Measurements from ENCODE around the gene SNX20. TPM values are rescaled to one million over a fixed set of nuclear protein-coding genes. Genes with fewer than 3 reads are reported as not detected.

The SNX20 gene
- total RNA-seq, 2 experiments from 2014 or later = 55.4 to 56.9 TPM

GRCh38 chr16:50638816-50639670, 42.1 kb downstream of the SNX20 start:
- Mint-ChIP-seq H3K36me3 (no peaks in the 10 kb centered on the region), H3K27me3 (no peaks in the 10 kb centered on the region), H3K27ac (no peak overlapping the region), H3K4me3 (no peak overlapping the region), H3K4me1 (ENCODE audit: low read depth) (peaks cover 7% of the 10 kb centered on the region), H3K9me3 (no peaks in the 10 kb centered on the region)
- ChIA-PET CTCF (no interaction called here), POLR2A (no interaction called here)
- DNase-seq = no peak
- intact Hi-C loops (cut with micrococcal nuclease) = no loop called here

- ChIA-PET CTCF (interaction anchor here (2.6 kb wide), 1 partner anchor 27 kb away, joined by 12 read pairs; no protein-coding TSS in a partner anchor), POLR2A (interaction anchor here (0.5 kb wide), 1 partner anchor 32 kb away, joined by 3 read pairs; no protein-coding TSS in a partner anchor)
- intact Hi-C loops (cut with micrococcal nuclease) = no loop called here
- no peaks in the 10 kb centered on the region for H3K9me3 Mint-ChIP-seq
- peaks cover 7% of the 10 kb centered on the region for H3K4me1 Mint-ChIP-seq (ENCODE audit: low read depth)
- H3K27me3 Mint-ChIP-seq = no peaks in the 10 kb centered on the region
- H3K36me3 Mint-ChIP-seq = no peaks in the 10 kb centered on the region
- DNase-seq = no peak
- no peak overlapping the region for H3K4me3 Mint-ChIP-seq
- H3K27ac Mint-ChIP-seq = no peak overlapping the region
Measured at GRCh38 chr16:50637716-50638602, 43.2 kb downstream of the SNX20 start.

GRCh38 chr16:50636753-50637374, 44.2 kb downstream of the SNX20 start:
- Mint-ChIP-seq H3K27me3 (no peaks in the 10 kb centered on the region), H3K4me1 (ENCODE audit: low read depth) (peaks cover 3% of the 10 kb centered on the region), H3K4me3 (no peak overlapping the region), H3K36me3 (no peaks in the 10 kb centered on the region), H3K27ac (no peak overlapping the region), H3K9me3 (no peaks in the 10 kb centered on the region)
- intact Hi-C loops (cut with micrococcal nuclease) = no loop called here
- DNase-seq = no peak
- ChIA-PET POLR2A (no interaction called here), CTCF (interaction anchor here (0.6 to 2.6 kb wide), 2 partner anchors 28 to 64 kb away, joined by 3 to 12 read pairs; no protein-coding TSS in a partner anchor)

GRCh38 chr16:50635505-50636392, 45.4 kb downstream of the SNX20 start:
- H3K27me3 Mint-ChIP-seq = no peaks in the 10 kb centered on the region
- H3K36me3 Mint-ChIP-seq = no peaks in the 10 kb centered on the region
- no peaks in the 10 kb centered on the region for H3K9me3 Mint-ChIP-seq
- CTCF ChIA-PET = interaction anchor here (0.5 to 2.6 kb wide), 5 partner anchors 15 to 615 kb away, joined by 3 to 12 read pairs (median 4); no protein-coding TSS in a partner anchor
- DNase-seq = peak; percentile 57
- POLR2A ChIA-PET = no interaction called here
- no peak overlapping the region for H3K4me3 Mint-ChIP-seq
- H3K27ac Mint-ChIP-seq = no peak overlapping the region
- intact Hi-C loops (cut with micrococcal nuclease) = no loop called here
- H3K4me1 Mint-ChIP-seq (ENCODE audit: low read depth) = peaks cover 3% of the 10 kb centered on the region

- CTCF ChIA-PET = interaction anchor here (0.5 to 2.6 kb wide), 5 partner anchors 16 to 615 kb away, joined by 3 to 12 read pairs (median 4); no protein-coding TSS in a partner anchor
- Mint-ChIP-seq H3K27ac (no peak overlapping the region), H3K36me3 (no peaks in the 10 kb centered on the region), H3K9me3 (no peaks in the 10 kb centered on the region), H3K4me3 (no peak overlapping the region), H3K4me1 (ENCODE audit: low read depth) (peaks cover 3% of the 10 kb centered on the region), H3K27me3 (no peaks in the 10 kb centered on the region)
- no peak for DNase-seq
- POLR2A ChIA-PET = no interaction called here
- intact Hi-C loops (cut with micrococcal nuclease) = no loop called here
Measured at GRCh38 chr16:50634947-50635346, 46.2 kb downstream of the SNX20 start.

GRCh38 chr16:50634090-50634489, 47.0 kb downstream of the SNX20 start:
- Mint-ChIP-seq H3K27me3 (no peaks in the 10 kb centered on the region), H3K9me3 (no peaks in the 10 kb centered on the region), H3K27ac (no peak overlapping the region), H3K4me1 (ENCODE audit: low read depth) (peaks cover 3% of the 10 kb centered on the region), H3K36me3 (no peaks in the 10 kb centered on the region), H3K4me3 (no peak overlapping the region)
- no peak for DNase-seq
- ChIA-PET POLR2A (no interaction called here), CTCF (no interaction called here)
- intact Hi-C loops (cut with micrococcal nuclease) = no loop called here

GRCh38 chr16:50632927-50633800, 47.9 kb downstream of the SNX20 start:
- Mint-ChIP-seq H3K4me1 (ENCODE audit: low read depth) (peaks cover 3% of the 10 kb centered on the region), H3K27ac (no peak overlapping the region), H3K36me3 (no peaks in the 10 kb centered on the region), H3K27me3 (no peaks in the 10 kb centered on the region), H3K9me3 (no peaks in the 10 kb centered on the region), H3K4me3 (no peak overlapping the region)
- DNase-seq = no peak
- POLR2A ChIA-PET = no interaction called here
- CTCF ChIA-PET = no interaction called here
- intact Hi-C loops (cut with micrococcal nuclease) = no loop called here

- H3K27ac Mint-ChIP-seq = no peak overlapping the region
- POLR2A ChIA-PET = no interaction called here
Measured at GRCh38 chr16:50631985-50632576, 49.0 kb downstream of the SNX20 start.

GRCh38 chr16:50631249-50631984, 49.7 kb downstream of the SNX20 start:
- ChIA-PET POLR2A (no interaction called here), CTCF (no interaction called here)
- no peak overlapping the region for H3K27ac Mint-ChIP-seq
- no peaks in the 10 kb centered on the region for H3K27me3 Mint-ChIP-seq
- H3K4me3 Mint-ChIP-seq = no peak overlapping the region
- DNase-seq = no peak
- intact Hi-C loops (cut with micrococcal nuclease) = no loop called here
- H3K4me1 Mint-ChIP-seq (ENCODE audit: low read depth) = peaks cover 16% of the 10 kb centered on the region
- H3K36me3 Mint-ChIP-seq = no peaks in the 10 kb centered on the region
- no peaks in the 10 kb centered on the region for H3K9me3 Mint-ChIP-seq

More at GRCh38 chr16:50631985-50632576, 49.0 kb downstream of the SNX20 start:
- no peaks in the 10 kb centered on the region for H3K36me3 Mint-ChIP-seq
- CTCF ChIA-PET = no interaction called here
- peaks cover 10% of the 10 kb centered on the region for H3K4me1 Mint-ChIP-seq (ENCODE audit: low read depth)
- no peaks in the 10 kb centered on the region for H3K27me3 Mint-ChIP-seq
- H3K4me3 Mint-ChIP-seq = no peak overlapping the region
- no peak for DNase-seq
- intact Hi-C loops (cut with micrococcal nuclease) = no loop called here
- no peaks in the 10 kb centered on the region for H3K9me3 Mint-ChIP-seq

GRCh38 chr16:50630394-50631020, 50.6 kb downstream of the SNX20 start:
- no peak for DNase-seq
- ChIA-PET CTCF (interaction anchor here (1.6 kb wide), 1 partner anchor 35 kb away, joined by 5 read pairs; no protein-coding TSS in a partner anchor), POLR2A (no interaction called here)
- Mint-ChIP-seq H3K27me3 (no peaks in the 10 kb centered on the region), H3K4me3 (no peak overlapping the region), H3K27ac (no peak overlapping the region), H3K4me1 (ENCODE audit: low read depth) (peaks cover 17% of the 10 kb centered on the region), H3K36me3 (no peaks in the 10 kb centered on the region), H3K9me3 (no peaks in the 10 kb centered on the region)
- intact Hi-C loops (cut with micrococcal nuclease) = no loop called here

All from activated CD4-positive, alpha-beta memory T cell treated with anti-CD3 and anti-CD28 coated beads for 36 hours (primary cell).